ENCODE measurements around the gene FAM32A. TPM values are rescaled to one million over a fixed set of nuclear protein-coding genes. Genes with fewer than 3 reads are reported as not detected.

FAM32A gene
- total and polyA plus RNA-seq, 10 donors = 45.8 to 105 (median 74.5) TPM

DNA sequence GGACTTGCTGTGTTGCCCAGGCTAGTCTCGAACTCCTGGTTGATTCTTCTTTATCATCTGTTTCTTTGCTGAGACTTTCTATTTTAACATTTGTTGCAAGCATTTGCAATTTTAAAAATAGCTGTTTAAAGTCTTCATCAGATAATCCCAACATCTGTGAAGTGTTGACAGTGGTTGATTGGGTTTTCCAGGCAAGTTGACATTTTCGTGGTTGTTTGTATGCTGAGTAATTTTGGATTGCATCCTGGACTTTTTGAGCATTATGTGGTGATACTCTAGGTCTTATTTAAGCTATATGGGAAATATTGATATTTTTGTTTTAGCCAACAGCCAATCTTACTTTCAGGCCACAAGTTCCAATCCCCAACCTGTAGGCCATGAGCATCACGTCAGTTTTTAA is 37.6 kb downstream of the FAM32A start:
- no peak for TF ChIP-seq POLR2AphosphoS5 (IDR thresholded peaks at IDR 0.05)
- no peak for TF ChIP-seq CTCF (IDR thresholded peaks at IDR 0.05 in 8 of 11, conservative IDR thresholded peaks at IDR 0.05 in 3 of 11)
- no peak for TF ChIP-seq POLR2A (IDR thresholded peaks at IDR 0.05)

GRCh38 chr19:16223746-16224145 is 38.5 kb downstream of the FAM32A start:
- H3K9me3 ChIP-seq = peaks cover 6 to 41% (median 38%) of the 10 kb centered on the region in 8 donors
- peaks cover 4 to 100% (median 95%) of the 10 kb centered on the region in 6 donors for H3K36me3 ChIP-seq
- 80 to 88% (median 86%) methylated on average over 12 to 15 of the region's 15 CpGs for WGBS, 5 donors
- H3K27me3 ChIP-seq (replicated peaks in 1 of 7) = no peaks in the 10 kb centered on the region
- H3K4me1 ChIP-seq = peaks cover 0 to 5% (median 0%) of the 10 kb centered on the region in 6 donors
- no peak overlapping the region for H3K4me3 ChIP-seq
- TF ChIP-seq POLR2A (IDR thresholded peaks at IDR 0.05) (no peak), POLR2AphosphoS5 (IDR thresholded peaks at IDR 0.05) (no peak), CTCF (IDR thresholded peaks at IDR 0.05 in 8 of 11, conservative IDR thresholded peaks at IDR 0.05 in 3 of 11) (no peak)
- intact Hi-C loops (cut with DNase I; ENCODE audit: low total_unique reads) = no loop called here
- no peak overlapping the region for H3K27ac ChIP-seq
- DNase-seq = no peak

More for the DNA sequence above, 37.6 kb downstream of the FAM32A start:
- no peak for DNase-seq
- Histone ChIP-seq H3K27me3 (replicated peaks in 1 of 7) (no peaks in the 10 kb centered on the region), H3K27ac (no peak overlapping the region), H3K9me3 (peaks cover 6 to 41% (median 38%) of the 10 kb centered on the region in 8 donors), H3K36me3 (peaks cover 4 to 100% (median 95%) of the 10 kb centered on the region in 6 donors), H3K4me3 (no peak overlapping the region), H3K4me1 (peaks cover 0 to 14% (median under 1%) of the 10 kb centered on the region in 6 donors)
- 93 to 98% (median 94%) methylated on average over 3 of the region's 3 CpGs for WGBS, 5 donors
- intact Hi-C loops (cut with DNase I; ENCODE audit: low total_unique reads) = no loop called here

DNA sequence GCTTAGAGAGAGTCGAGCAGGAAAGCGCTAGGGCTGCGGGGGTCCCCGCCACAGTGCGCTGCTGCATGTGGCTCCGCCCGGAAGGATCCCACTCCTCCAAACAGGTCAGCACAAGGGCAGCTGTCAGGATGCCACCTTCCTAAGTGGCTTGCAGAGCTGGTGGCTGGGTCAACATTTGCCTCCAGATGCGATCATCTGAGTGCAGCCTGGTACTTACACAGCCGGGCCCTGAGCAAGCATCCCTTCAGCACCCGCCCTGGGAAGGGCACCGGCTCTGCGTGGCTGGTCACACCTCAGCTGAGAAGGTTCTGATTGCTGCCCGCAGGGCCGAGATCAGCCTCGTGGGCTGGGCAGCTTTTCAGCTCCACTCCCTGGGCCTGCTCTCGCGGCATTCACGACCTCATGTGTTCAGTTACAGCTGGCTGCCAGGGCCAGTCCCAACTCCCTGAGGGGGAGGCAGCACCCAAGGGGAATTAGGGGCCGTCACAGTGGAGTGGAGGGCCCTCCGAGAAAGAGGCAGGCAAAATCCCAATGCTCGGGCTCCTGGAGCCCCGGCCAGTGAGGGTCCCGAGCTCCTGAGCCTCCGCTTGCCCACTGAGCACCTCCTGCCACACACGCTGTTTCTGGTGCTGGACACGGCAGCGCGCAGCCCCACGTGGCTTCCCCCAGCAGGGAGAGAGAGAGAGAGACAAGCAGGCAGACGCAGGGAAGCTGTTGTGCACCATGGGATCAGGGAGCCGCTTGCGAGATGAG is 39.3 kb downstream of the FAM32A start:
- Histone ChIP-seq H3K27me3 (replicated peaks in 1 of 7) (no peaks in the 10 kb centered on the region), H3K27ac (no peak overlapping the region), H3K9me3 (peaks cover 6 to 38% (median 34%) of the 10 kb centered on the region in 8 donors), H3K36me3 (peaks cover 4 to 100% (median 98%) of the 10 kb centered on the region in 6 donors), H3K4me3 (no peak overlapping the region), H3K4me1 (no peaks in the 10 kb centered on the region)
- intact Hi-C loops (cut with DNase I; ENCODE audit: low total_unique reads) = no loop called here
- TF ChIP-seq POLR2AphosphoS5 (IDR thresholded peaks at IDR 0.05) (peak in 1 of 3 donors; percentile 31), POLR2A (IDR thresholded peaks at IDR 0.05) (no peak), CTCF (IDR thresholded peaks at IDR 0.05 in 8 of 11, conservative IDR thresholded peaks at IDR 0.05 in 3 of 11) (no peak)
- WGBS, 5 donors = 89 to 94% (median 93%) methylated on average over 20 to 32 of the region's 32 CpGs
- DNase-seq = peak; percentile 48

Measured in spleen (tissue), 11 donors.